ENCODE results near the gene LAMA2.
A peak's percentile ranks its signal among the peaks of the same experiment; 100 is the strongest.

The LAMA2 gene

DNA sequence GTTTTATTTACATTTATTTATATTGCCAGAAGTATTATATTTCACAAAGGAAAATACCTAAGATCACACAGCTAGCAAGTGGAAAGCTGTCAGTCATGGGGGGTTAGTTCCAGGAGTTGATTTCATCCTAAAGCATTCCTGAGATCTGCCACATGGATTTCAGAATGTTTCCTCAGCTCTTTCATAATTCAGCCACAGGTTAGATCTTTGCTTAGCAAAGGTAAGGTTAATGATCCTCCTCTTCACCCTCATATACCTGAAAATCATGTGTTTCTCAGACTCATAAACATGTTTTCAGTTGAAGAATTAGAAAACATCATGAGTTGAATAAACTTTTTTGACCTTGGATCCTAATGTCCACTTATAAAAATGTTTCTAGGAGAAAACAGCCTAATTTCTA is 611.6 kb downstream of the LAMA2 start:
- DNase-seq (ENCODE audit: low spot score) = no peak

DNA sequence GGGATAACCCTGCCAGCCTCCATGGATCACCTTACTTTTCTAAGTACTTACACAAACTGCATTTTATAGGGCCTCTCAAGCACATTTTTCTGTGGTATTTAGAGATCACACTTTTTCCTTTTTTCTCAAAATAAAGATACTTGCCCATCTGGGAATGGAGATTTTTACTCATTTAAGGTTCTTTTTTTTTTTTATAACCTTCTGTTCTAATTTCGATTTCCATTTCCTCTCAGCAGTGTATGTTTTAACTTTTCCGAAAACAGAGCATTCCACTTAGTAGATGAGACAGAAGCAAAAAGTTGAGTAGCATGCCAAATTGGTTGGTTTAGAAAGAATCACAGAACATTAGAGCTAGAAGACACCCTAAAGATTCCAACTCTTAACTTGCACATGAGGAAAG is 612.7 kb downstream of the LAMA2 start:
- DNase-seq (ENCODE audit: low spot score) = no peak

- no peak for DNase-seq (ENCODE audit: low spot score)
These were observed 614.8 kb downstream of the LAMA2 start for GRCh38 chr6:129497481-129498441.

DNA sequence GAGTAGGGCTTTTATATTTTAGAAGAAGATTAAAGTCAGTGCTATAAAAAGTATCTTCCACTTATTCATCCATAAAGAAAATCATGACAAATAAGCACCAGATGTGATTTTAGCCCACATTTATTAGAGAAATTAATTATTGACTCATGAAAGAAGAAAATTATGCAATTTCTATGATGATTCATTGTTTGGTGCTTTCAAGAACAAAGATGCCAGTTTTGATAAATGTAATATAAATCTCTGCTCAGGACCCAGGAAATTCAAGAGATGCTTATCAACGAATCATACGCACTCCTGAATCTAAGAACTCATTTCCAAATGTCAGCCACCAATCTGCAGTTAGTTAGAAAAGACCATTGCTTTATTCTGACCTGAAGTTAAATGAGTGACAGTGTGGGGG is 615.6 kb downstream of the LAMA2 start:
- DNase-seq (ENCODE audit: low spot score) = no peak

DNA sequence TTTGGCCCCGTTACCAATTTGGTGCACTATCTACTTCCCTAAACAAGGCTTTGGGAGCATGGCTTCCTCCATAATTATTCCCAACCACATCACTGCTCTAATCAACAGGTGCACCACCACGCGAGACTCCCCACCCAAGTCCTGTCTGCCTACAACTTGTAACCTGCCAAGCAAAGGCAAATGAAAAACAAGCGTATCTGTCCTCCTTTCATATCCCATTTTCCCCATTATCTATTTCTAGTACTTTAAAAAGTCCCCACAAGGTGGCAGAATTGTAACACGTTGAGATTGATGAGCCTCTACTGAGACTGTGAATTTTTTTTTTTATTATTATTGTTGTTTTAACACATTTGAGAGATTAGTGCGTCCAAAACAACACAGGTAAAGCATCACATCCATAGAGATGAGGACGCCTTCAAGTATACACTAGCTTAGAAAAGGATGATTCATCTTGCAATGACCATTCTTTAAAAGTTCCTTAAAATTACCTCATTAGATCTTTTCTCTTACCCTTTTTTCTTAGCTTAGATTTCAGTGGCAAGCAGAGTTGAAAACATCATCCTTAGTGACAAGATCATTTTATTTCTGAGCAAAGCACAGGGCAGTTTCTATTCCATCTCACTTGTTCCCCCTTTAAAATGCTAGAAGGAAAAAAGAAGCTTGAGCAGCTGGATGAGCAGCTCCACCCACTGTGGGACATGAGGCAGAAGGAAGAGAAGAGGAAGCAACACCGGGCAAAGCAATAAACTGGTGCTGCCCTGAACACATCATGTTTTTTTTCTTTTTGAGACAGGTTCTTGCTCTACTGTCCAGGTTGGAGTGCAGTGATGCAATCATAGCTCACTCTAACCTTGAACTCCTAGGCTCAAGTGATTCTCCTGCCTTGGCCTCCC is 616.3 kb downstream of the LAMA2 start:
- peak; percentile 68 for DNase-seq (ENCODE audit: low spot score)

GRCh38 chr6:129499843-129500219 is 616.9 kb downstream of the LAMA2 start:
- no peak for DNase-seq (ENCODE audit: low spot score)

GRCh38 chr6:129500958-129501739 is 618.2 kb downstream of the LAMA2 start:
- DNase-seq (ENCODE audit: low spot score) = peak; percentile 31

DNA sequence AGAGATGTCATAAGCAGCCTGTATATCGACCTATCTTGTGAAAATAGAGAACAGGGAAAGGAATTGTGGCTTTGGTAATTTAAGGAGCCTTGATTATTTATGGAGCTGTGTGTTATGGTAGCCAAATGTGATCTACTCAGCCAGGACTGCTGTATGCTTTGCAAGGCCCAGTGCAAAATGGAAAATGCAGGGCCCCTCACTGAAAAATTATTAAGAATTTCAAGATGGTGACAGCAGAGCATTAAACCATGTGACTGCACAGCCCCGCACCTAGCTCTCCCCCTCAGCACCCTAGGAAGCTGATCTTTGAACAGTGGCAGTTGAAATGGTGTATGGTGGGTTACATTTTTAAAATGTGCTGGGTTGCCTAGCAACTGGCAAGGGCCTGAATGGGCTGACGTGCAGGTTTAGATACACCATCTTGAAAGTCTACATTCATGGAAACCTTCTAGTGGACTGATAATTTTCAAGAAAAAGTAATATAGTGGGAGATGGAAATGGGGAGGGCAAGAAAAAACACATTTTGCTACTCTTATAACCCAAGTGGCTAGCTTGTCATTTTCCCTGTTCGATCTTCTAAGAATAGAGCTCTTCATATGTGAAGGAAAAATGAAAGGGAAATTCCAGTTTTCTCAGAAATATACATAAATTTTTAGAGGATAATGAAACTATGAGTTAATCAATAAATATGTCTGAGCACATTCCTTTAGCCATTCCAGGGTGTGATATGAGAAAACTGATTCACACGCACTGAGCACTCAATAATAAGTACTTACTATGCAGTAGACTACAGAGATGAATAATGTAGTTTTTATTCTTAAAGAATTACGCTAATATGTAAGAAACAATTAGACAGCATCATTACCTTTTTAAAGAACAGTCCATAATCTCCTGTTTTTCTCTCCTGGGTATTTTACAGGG is 619.1 kb downstream of the LAMA2 start:
- DNase-seq (ENCODE audit: low spot score) = no peak

DNA sequence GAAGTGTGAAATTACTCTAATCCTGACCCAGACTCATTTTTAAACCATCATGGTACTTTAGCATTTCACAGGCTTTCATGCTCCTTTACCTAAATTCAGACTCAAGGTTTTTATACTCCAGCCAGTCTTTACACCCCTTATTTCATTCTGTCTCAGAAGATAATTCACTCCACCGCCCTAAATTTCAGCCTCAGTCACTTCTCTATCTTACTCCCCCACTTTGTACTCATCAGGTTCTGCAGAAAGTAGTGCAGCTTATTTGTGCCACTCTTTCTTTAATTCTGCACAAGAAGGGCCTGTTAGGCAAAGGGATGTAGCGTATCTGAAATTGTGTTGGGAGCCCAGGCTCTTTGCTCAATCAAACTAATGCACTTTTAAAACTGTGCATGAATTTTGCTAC is 621.5 kb downstream of the LAMA2 start:
- no peak for DNase-seq (ENCODE audit: low spot score)

DNA sequence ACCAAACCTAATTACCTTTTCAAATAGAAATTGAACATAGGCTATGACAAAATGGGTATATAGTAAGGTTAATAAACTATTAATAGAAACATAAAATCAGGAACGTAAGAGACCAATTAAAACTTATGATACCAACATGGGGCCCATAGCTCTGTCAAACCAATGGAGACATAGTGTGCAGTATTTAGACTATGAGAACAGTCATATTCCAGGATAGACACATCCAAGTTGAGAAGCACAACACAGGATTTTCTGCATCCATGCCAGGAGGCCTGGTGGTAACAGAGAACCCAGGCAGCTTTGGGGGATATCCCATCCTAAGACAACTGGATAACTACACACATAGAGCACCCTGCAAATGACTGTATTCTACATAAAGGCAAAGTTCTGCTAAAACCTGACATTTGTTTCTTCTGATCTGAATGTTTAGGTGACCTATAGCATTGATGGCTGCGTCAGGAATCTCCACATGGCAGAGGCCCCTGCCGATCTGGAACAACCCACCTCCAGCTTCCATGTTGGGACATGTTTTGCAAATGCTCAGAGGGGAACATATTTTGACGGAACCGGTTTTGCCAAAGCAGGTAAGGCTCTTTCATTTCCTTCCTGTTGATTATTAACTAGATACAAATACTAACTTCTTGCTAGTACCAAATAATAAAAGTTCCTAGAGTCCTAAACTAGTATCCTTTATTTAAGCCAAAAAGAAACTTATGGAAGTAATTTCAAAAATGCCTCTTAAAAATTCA is 624.3 kb downstream of the LAMA2 start:
- DNase-seq (ENCODE audit: low spot score) = no peak

GRCh38 chr6:129507846-129508245 is 624.9 kb downstream of the LAMA2 start:
- DNase-seq (ENCODE audit: low spot score) = no peak

GRCh38 chr6:129508477-129509145 is 625.7 kb downstream of the LAMA2 start:
- no peak for DNase-seq (ENCODE audit: low spot score)

- no peak for DNase-seq (ENCODE audit: low spot score)
These were observed 628.0 kb downstream of the LAMA2 start for GRCh38 chr6:129510950-129511349.

DNA sequence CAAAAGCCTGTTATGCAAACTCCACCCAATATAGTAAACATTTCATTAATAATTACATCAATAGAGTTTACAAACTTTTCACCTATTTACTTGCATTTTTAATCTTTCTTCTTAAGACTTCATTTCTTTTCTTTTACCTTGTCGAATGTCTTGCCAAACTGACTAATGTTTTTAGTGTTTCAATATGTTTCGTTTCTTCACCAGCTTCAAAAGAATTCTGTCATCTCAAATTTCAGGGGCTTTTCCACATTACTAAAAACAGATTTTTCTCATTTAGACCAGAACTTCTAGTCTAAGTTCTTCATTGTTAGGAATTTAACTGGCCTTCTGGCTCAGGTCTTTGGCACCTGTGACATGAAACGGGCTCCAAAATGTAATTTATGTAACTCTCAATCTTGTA is 630.5 kb downstream of the LAMA2 start:
- DNase-seq (ENCODE audit: low spot score) = no peak

DNA sequence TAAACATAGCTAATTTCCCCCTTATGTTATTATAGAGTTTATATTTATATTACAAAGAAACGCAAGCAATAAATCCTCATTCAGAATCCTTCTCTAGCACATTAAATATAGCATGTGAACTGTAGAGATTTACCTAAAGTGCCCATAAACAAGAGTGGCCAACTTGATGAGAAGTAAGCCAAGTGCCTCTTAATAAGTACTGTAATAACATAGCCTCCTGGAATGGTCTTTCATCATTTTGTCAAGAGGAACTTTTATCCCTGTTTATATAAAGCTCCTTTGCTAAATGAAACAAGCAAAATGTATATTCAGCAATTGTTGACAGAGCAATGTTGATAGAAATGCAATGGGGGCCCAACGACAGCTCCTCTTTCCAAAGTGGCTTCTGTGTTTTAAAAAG is 632.1 kb downstream of the LAMA2 start:
- no peak for DNase-seq (ENCODE audit: low spot score)

- DNase-seq (ENCODE audit: low spot score) = no peak
These were observed 633.1 kb downstream of the LAMA2 start for GRCh38 chr6:129516005-129516404.

GRCh38 chr6:129516787-129517186 is 633.8 kb downstream of the LAMA2 start:
- DNase-seq (ENCODE audit: low spot score) = no peak

- no peak for DNase-seq (ENCODE audit: low spot score)
These were observed 634.4 kb downstream of the LAMA2 start for GRCh38 chr6:129517288-129517687.

DNA sequence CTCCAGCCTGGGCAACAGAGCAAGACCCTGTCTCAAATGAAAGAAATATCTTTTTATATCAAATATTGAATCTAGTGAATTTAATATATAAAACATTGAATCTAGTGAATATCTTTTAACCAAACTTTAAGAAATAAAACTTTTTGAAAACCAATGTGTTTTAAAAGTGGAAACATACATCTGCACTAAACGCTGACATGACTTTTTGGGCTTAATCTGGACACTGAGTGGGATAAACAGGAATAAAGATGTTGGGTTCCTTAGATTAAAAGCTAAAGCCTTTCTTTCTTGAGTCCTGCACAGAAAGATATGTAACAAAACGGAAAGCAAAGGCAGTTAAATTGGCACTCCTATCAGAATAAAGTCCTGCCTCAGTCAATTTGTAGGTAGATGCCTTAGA is 636.8 kb downstream of the LAMA2 start:
- no peak for DNase-seq (ENCODE audit: low spot score)

GRCh38 chr6:129521946-129522345 is 639.0 kb downstream of the LAMA2 start:
- no peak for DNase-seq (ENCODE audit: low spot score)
